SK-N-SH (cell line): Measurements from ENCODE around the gene PIP5K1B. TPM values are rescaled to one million over a fixed set of nuclear protein-coding genes. Genes with fewer than 3 reads are reported as not detected.

Experiments
- CTCF ChIA-PET: fragments of 300-600, 350-600 bp; formaldehyde crosslinking; extraction: SDS; loops from one replicate; lab custom pipeline; 2021; lab: Yijun Ruan, JAX
- POLR2A ChIA-PET: fragments of 350-600 bp; sonication (Branson Sonifier 250); formaldehyde crosslinking; extraction: SDS; loops from one replicate; lab custom pipeline; 2020; ENCODE audit warnings: antibody characterized with exemption, inconsistent platforms; lab: Yijun Ruan, JAX
- DNase-seq: peaks from one replicate; pipeline ENCODE4 v3.0.0; 2012
- H2AFZ ChIP-seq: fragments of 200-600 bp; sonication (generic); 2 replicates; pipeline ENCODE4 v1.8.1; 2016; ENCODE audit warnings: antibody characterized with exemption, mild to moderate bottlenecking, low read depth
- H3F3A ChIP-seq: fragments of 200-600 bp; sonication (generic); replicated peaks from 2 replicates; pipeline ENCODE3; 2016; ENCODE audit warnings: antibody characterized with exemption, mild to moderate bottlenecking; ENCODE audit not compliant: insufficient read depth
- H3K27ac ChIP-seq, 2 experiments: fragments of 200-500 bp in 1 of 2; fragments of 200-600 bp in 1 of 2; sonication (Bioruptor generic) in 1 of 2; sonication (generic), shearing (Covaris generic) in 1 of 2; 2 replicates each; pipeline versions ENCODE4 v1.5.1 to v1.6.1; 2014 to 2016; ENCODE audit warnings: low read depth in 2 of 2, inconsistent platforms in 1 of 2, low read length in 1 of 2, mild to moderate bottlenecking in 1 of 2, mixed read lengths in 1 of 2
- H3K27me3 ChIP-seq: fragments of 200-600 bp; sonication (generic), shearing (Covaris generic); 2 replicates; pipeline ENCODE4 v1.6.1; 2016; ENCODE audit warnings: mixed run types; ENCODE audit not compliant: insufficient read depth
- H3K36me3 ChIP-seq, 2 experiments: fragments of 200-500 bp in 1 of 2; fragments of 200-600 bp in 1 of 2; sonication (Bioruptor generic) in 1 of 2; sonication (generic) in 1 of 2; replicated peaks in 1 of 2; 2 replicates each; pipeline versions ENCODE3 to v1.5.1; 2014 to 2016; ENCODE audit warnings: low read length in 1 of 2, mild to moderate bottlenecking in 1 of 2; ENCODE audit not compliant: insufficient read depth in 2 of 2, control insufficient read depth in 1 of 2
- H3K4me1 ChIP-seq, 2 experiments: fragments of 200-500 bp in 1 of 2; fragments of 200-600 bp in 1 of 2; sonication (Bioruptor generic) in 1 of 2; sonication (generic), shearing (Covaris generic) in 1 of 2; 2 replicates each; pipeline versions ENCODE4 v1.5.1 to v1.6.1; 2014 to 2016; ENCODE audit warnings: low read depth in 1 of 2, low read length in 1 of 2, mixed run types in 1 of 2; ENCODE audit not compliant: insufficient read depth in 2 of 2, control insufficient read depth in 1 of 2
- H3K4me2 ChIP-seq: fragments of 200-600 bp; sonication (generic), shearing (Covaris generic); 2 replicates; pipeline ENCODE4 v1.6.1; 2017; ENCODE audit warnings: mixed run types
- H3K4me3 ChIP-seq, 2 experiments: fragments of 200-500 bp in 1 of 2; fragments of 200-600 bp in 1 of 2; sonication (Bioruptor generic) in 1 of 2; sonication (generic), shearing (Covaris generic) in 1 of 2; 2 replicates each; pipeline versions ENCODE4 v1.5.1 to v1.8.1; 2014 to 2016; ENCODE audit warnings: low read depth in 2 of 2, inconsistent platforms in 1 of 2, low read length in 1 of 2, mild to moderate bottlenecking in 1 of 2, mixed read lengths in 1 of 2, moderate library complexity in 1 of 2
- H3K79me2 ChIP-seq: fragments of 200-600 bp; sonication (generic); 2 replicates; pipeline ENCODE4 v1.8.1; 2017; ENCODE audit warnings: mild to moderate bottlenecking; ENCODE audit not compliant: insufficient read depth
- H3K9ac ChIP-seq: fragments of 200-600 bp; sonication (generic); 2 replicates; pipeline ENCODE4 v1.6.1; 2017; ENCODE audit warnings: mixed run types
- H3K9me2 ChIP-seq: fragments of 200-600 bp; sonication (generic); 2 replicates; pipeline ENCODE4 v1.6.1; 2017; ENCODE audit warnings: mixed run types
- H3K9me3 ChIP-seq: fragments of 200-600 bp; sonication (generic); 2 replicates; pipeline ENCODE4 v1.6.1; 2017; ENCODE audit warnings: mixed run types, mild to moderate bottlenecking, moderate library complexity
- H4K20me1 ChIP-seq: fragments of 200-600 bp; sonication (generic); 2 replicates; pipeline ENCODE4 v1.6.1; 2017; ENCODE audit warnings: mild to moderate bottlenecking, mixed run types; ENCODE audit not compliant: insufficient read depth
- CHD2 ChIP-seq: fragments of 150-350 bp; IDR thresholded peaks from 2 replicates; pipeline ENCODE4 v1.6.1; 2018; ENCODE audit warnings: low read length; ENCODE audit not compliant: partially characterized antibody
- CTCF ChIP-seq: fragments of 200-600 bp; sonication (generic); IDR thresholded peaks from 2 replicates; pipeline ENCODE4 v1.6.1; 2017; ENCODE audit warnings: antibody characterized with exemption, mild to moderate bottlenecking, moderate library complexity
- ELF1 ChIP-seq: IDR thresholded peaks from 2 replicates; pipeline ENCODE4 v1.4.0; 2012
- EP300 ChIP-seq, 2 experiments: IDR thresholded peaks; 2 replicates each; pipeline versions ENCODE4 v1.4.0 to v1.6.1; 2012; ENCODE audit warnings: borderline replicate concordance in 1 of 2, low read depth in 1 of 2, low read length in 1 of 2
- EZH2phosphoT487 ChIP-seq: fragments of 200-600 bp; sonication (generic); IDR thresholded peaks from 2 replicates; pipeline ENCODE4 v1.6.1; 2017; ENCODE audit warnings: low read depth, mixed run types, mild to moderate bottlenecking, antibody characterized with exemption, moderate library complexity, borderline replicate concordance
- GABPA ChIP-seq: IDR thresholded peaks from 2 replicates; pipeline ENCODE4 v1.4.0; 2012; ENCODE audit warnings: low read depth, mild to moderate bottlenecking
- GATA2 ChIP-seq: sonication (generic); formaldehyde crosslinking; IDR thresholded peaks from 2 replicates; pipeline ENCODE4 v1.5.0; 2020; ENCODE audit warnings: mild to moderate bottlenecking, missing genetic modification reagents
- MEF2A ChIP-seq: IDR thresholded peaks from 2 replicates; pipeline ENCODE4 v1.4.0; 2012; ENCODE audit warnings: low read depth, borderline replicate concordance
- MXI1 ChIP-seq: IDR thresholded peaks from 2 replicates; pipeline ENCODE4 v1.6.1; 2012; ENCODE audit warnings: mild to moderate bottlenecking, low read depth, low read length, improper control_type of control experiment
- NFIC ChIP-seq: IDR thresholded peaks from 2 replicates; pipeline ENCODE4 v1.4.0; 2012; ENCODE audit warnings: borderline replicate concordance
- NRF1 ChIP-seq: IDR thresholded peaks from 2 replicates; pipeline ENCODE4 v1.6.1; 2012; ENCODE audit warnings: low read depth, mild to moderate bottlenecking, low read length
- RAD21 ChIP-seq: IDR thresholded peaks from 2 replicates; pipeline ENCODE4 v1.6.1; 2012; ENCODE audit warnings: mild to moderate bottlenecking, low read length
- SIN3A ChIP-seq: IDR thresholded peaks from 2 replicates; pipeline ENCODE4 v1.6.1; 2012; ENCODE audit warnings: low read depth, mild to moderate bottlenecking, low read length, moderate library complexity, borderline replicate concordance
- SMC3 ChIP-seq: IDR thresholded peaks from 2 replicates; pipeline ENCODE4 v1.6.1; 2012; ENCODE audit warnings: low read depth, low read length, improper control_type of control experiment
- TAF1 ChIP-seq: IDR thresholded peaks from 2 replicates; pipeline ENCODE4 v1.6.1; 2012; ENCODE audit warnings: low read depth, mild to moderate bottlenecking, low read length, moderate library complexity, borderline replicate concordance
- TEAD4 ChIP-seq: IDR thresholded peaks from 2 replicates; pipeline ENCODE4 v1.4.0; 2012; ENCODE audit warnings: mild to moderate bottlenecking, borderline replicate concordance; ENCODE audit not compliant: insufficient read depth
- YY1 ChIP-seq: IDR thresholded peaks from 2 replicates; pipeline ENCODE4 v1.4.0; 2012; ENCODE audit warnings: low read depth, mild to moderate bottlenecking
- WGBS: methylation state at CpG from one replicate; pipeline ENCODE4 v1.1.6; 2017; ENCODE audit warnings: low lambda C conversion rate; 5-methylcytosine and 5-hydroxymethylcytosine counted together
- polyA plus RNA-seq, 3 experiments: library from polyadenylated mRNA; depleted of rRNA; stranded (reverse); fragments of >200 nt; gene quantifications; 2 replicates each; pipeline ENCODE4 v1.2.3, GENCODE V29; 2012
- TF ChIP-seq, protein P1 (sequence below): IDR thresholded peaks from 2 replicates; pipeline ENCODE4 v1.6.1; 2012; ENCODE audit warnings: mild to moderate bottlenecking, low read depth, low read length, moderate library complexity
- TF ChIP-seq, protein P2 (sequence below): IDR thresholded peaks from 2 replicates; pipeline ENCODE4 v1.4.0; 2012; ENCODE audit warnings: low read depth, borderline replicate concordance

The PIP5K1B gene
- polyA plus RNA-seq, 1 of the 3 experiments (the other 2 are of a cell fraction): not detected

DNA sequence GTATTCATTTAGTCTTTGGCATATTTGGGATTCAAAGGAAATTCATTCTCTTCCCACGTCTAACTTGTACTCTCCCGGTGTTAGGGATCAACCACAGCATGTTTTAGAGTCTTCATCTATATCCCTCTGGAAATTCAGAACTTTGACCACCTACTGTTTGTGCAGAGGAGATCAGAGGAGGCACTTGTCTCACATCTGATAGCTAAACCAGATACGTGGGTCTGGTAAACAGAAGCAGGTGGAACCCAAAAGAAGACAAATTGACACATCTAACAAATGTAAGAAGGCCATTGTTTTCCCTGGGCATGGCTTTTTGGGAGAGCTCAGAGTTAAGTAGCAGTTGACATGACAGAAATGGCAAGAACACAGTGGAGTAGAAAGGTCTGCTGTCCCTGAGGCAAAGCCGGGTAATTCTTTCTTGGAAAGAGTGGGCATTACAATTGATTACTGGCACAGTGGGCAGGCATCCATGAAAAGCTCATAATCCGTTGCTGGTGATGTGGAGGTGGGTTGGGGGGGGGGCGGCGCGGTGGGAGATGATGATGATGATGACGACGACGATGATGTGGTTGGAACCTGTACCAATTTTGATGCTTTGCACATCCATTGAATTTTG, 27.5 kb downstream of the PIP5K1B start:
- Histone ChIP-seq H2AFZ (no peak overlapping the region), H3F3A (no peaks in the 10 kb centered on the region), H3K4me3 (no peak overlapping the region), H3K27ac (no peak overlapping the region), H3K9me3 (no peaks in the 10 kb centered on the region), H3K36me3 (no peaks in the 10 kb centered on the region), H4K20me1 (no peaks in the 10 kb centered on the region), H3K9me2 (no peaks in the 10 kb centered on the region), H3K27me3 (no peaks in the 10 kb centered on the region), H3K4me1 (no peaks in the 10 kb centered on the region), H3K79me2 (no peaks in the 10 kb centered on the region), H3K4me2 (no peak overlapping the region), H3K9ac (no peak overlapping the region)
- ChIA-PET POLR2A (no interaction called here), CTCF (interaction anchor here (0.9 kb wide), 1 partner anchor 12 kb away, joined by 3 read pairs; no protein-coding TSS in a partner anchor)
- no peak for DNase-seq
- TF ChIP-seq SMC3 (no peak), NFIC (no peak), EP300 (IDR thresholded peaks at IDR 0.05; ENCODE audit: borderline replicate concordance in 1 of 2, low read depth in 1 of 2, low read length in 1 of 2) (no peak), EZH2phosphoT487 (no peak), MXI1 (no peak), CHD2 (no peak), MEF2A (no peak), CTCF (no peak), SIN3A (no peak), TAF1 (no peak), GABPA (no peak), NRF1 (no peak), TEAD4 (no peak), ELF1 (no peak), YY1 (no peak), GATA2 (CRISPR knock-in tag) (no peak), RAD21 (no peak)
- TF ChIP-seq, protein P1, sequence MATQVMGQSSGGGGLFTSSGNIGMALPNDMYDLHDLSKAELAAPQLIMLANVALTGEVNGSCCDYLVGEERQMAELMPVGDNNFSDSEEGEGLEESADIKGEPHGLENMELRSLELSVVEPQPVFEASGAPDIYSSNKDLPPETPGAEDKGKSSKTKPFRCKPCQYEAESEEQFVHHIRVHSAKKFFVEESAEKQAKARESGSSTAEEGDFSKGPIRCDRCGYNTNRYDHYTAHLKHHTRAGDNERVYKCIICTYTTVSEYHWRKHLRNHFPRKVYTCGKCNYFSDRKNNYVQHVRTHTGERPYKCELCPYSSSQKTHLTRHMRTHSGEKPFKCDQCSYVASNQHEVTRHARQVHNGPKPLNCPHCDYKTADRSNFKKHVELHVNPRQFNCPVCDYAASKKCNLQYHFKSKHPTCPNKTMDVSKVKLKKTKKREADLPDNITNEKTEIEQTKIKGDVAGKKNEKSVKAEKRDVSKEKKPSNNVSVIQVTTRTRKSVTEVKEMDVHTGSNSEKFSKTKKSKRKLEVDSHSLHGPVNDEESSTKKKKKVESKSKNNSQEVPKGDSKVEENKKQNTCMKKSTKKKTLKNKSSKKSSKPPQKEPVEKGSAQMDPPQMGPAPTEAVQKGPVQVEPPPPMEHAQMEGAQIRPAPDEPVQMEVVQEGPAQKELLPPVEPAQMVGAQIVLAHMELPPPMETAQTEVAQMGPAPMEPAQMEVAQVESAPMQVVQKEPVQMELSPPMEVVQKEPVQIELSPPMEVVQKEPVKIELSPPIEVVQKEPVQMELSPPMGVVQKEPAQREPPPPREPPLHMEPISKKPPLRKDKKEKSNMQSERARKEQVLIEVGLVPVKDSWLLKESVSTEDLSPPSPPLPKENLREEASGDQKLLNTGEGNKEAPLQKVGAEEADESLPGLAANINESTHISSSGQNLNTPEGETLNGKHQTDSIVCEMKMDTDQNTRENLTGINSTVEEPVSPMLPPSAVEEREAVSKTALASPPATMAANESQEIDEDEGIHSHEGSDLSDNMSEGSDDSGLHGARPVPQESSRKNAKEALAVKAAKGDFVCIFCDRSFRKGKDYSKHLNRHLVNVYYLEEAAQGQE: no peak
- TF ChIP-seq, protein P2, sequence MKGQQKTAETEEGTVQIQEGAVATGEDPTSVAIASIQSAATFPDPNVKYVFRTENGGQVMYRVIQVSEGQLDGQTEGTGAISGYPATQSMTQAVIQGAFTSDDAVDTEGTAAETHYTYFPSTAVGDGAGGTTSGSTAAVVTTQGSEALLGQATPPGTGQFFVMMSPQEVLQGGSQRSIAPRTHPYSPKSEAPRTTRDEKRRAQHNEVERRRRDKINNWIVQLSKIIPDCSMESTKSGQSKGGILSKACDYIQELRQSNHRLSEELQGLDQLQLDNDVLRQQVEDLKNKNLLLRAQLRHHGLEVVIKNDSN: no peak
- WGBS: 35% methylated on average over 11 of the region's 11 CpGs
